MM.1S (cell line): ENCODE results near the gene NPSR1.

Experiments
- DNase-seq: peaks from one replicate; pipeline ENCODE4 v3.0.0-alpha.2; 2015
- H2AFZ ChIP-seq: fragments of 300-600 bp; sonication (generic); 2 replicates; pipeline ENCODE4 v1.6.0; 2016; ENCODE audit warnings: antibody characterized with exemption, low read length
- H3F3A ChIP-seq: fragments of 300-600 bp; sonication (generic); 2 replicates; pipeline ENCODE4 v1.6.1; 2016; ENCODE audit warnings: mild to moderate bottlenecking, antibody characterized with exemption, low read length, moderate library complexity, mixed read lengths; ENCODE audit not compliant: insufficient read depth
- H3K27ac ChIP-seq: fragments of 300-600 bp; sonication (generic); 2 replicates; pipeline ENCODE4 v1.5.1; 2016; ENCODE audit warnings: mild to moderate bottlenecking, low read length
- H3K27me3 ChIP-seq: fragments of 300-600 bp; sonication (generic); replicated peaks from 2 replicates; pipeline ENCODE4 v1.6.0; 2016; ENCODE audit warnings: low read length; ENCODE audit not compliant: insufficient read depth
- H3K36me3 ChIP-seq: fragments of 300-600 bp; sonication (generic); replicated peaks from 2 replicates; pipeline ENCODE4 v1.6.1; 2016; ENCODE audit warnings: mild to moderate bottlenecking, low read length, mixed read lengths; ENCODE audit not compliant: insufficient read depth
- H3K4me1 ChIP-seq: fragments of 300-600 bp; sonication (generic); 2 replicates; pipeline ENCODE4 v1.6.1; 2016; ENCODE audit warnings: low read length, mixed read lengths
- H3K4me2 ChIP-seq: fragments of 300-600 bp; sonication (generic); 2 replicates; pipeline ENCODE4 v1.6.0; 2016; ENCODE audit warnings: low read depth, low read length
- H3K4me3 ChIP-seq: fragments of 300-600 bp; sonication (generic); 2 replicates; pipeline ENCODE4 v1.5.1; 2016; ENCODE audit warnings: low read length, mixed read lengths
- H3K79me2 ChIP-seq: fragments of 300-600 bp; sonication (generic); 2 replicates; pipeline ENCODE4 v1.6.1; 2016; ENCODE audit warnings: mixed run types, low read length, mixed read lengths
- H3K9ac ChIP-seq: fragments of 300-600 bp; sonication (generic); 2 replicates; pipeline ENCODE4 v1.6.1; 2016; ENCODE audit warnings: low read length, mixed read lengths
- H3K9me2 ChIP-seq: fragments of 300-600 bp; sonication (generic); replicated peaks from 2 replicates; pipeline ENCODE4 v1.6.1; 2016; ENCODE audit warnings: mild to moderate bottlenecking, low read length, mixed read lengths; ENCODE audit not compliant: insufficient read depth
- H3K9me3 ChIP-seq: fragments of 300-600 bp; sonication (generic); replicated peaks from 2 replicates; pipeline ENCODE4 v1.6.1; 2016; ENCODE audit warnings: mild to moderate bottlenecking, low read length, mixed read lengths; ENCODE audit not compliant: insufficient read depth
- H4K20me1 ChIP-seq: fragments of 300-600 bp; sonication (generic); 2 replicates; pipeline ENCODE4 v1.6.1; 2016; ENCODE audit warnings: mild to moderate bottlenecking, low read length, moderate library complexity, mixed read lengths; ENCODE audit not compliant: insufficient read depth
- CTCF ChIP-seq: fragments of 300-600 bp; sonication (generic); IDR thresholded peaks from 2 replicates; pipeline ENCODE4 v1.5.1; 2016; ENCODE audit warnings: antibody characterized with exemption, low read length, mixed read lengths
- EZH2 ChIP-seq: fragments of 300-600 bp; sonication (generic); optimal IDR thresholded peaks from 2 replicates; pipeline ENCODE3; 2017; ENCODE audit warnings: low read depth, mild to moderate bottlenecking, antibody characterized with exemption, low read length, mixed read lengths
- EZH2phosphoT487 ChIP-seq: fragments of 300-600 bp; sonication (generic); IDR thresholded peaks from 2 replicates; pipeline ENCODE4 v1.6.1; 2018; ENCODE audit warnings: antibody characterized with exemption, low read length

Gene NPSR1

DNA sequence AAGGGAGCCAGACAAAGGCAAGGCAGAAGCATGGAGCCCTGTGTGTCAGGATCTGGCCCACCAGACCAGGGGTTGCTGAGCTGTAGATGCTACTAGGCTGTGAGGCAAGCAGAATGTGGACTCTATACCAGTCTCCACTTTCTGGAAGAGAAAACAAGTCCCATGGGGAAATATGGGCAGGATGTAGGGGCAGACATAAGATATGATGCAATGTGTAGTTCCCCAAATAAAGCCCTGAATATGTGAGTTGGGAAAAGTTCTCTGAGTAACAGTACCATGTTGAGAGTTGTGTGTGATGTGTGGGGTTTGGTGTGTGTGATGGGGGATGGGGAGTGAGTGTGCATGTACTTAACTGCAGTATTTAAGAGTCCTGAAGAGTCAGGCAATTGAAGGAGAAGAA lies 62.3 kb downstream of the NPSR1 start:
- H4K20me1 ChIP-seq: no peaks in the 10 kb centered on the region
- no peaks in the 10 kb centered on the region for H3K9me3 ChIP-seq
- no peak overlapping the region for H3K4me3 ChIP-seq
- TF ChIP-seq EZH2phosphoT487 (no peak), CTCF (no peak), EZH2 (no peak)
- no peaks in the 10 kb centered on the region for H3K36me3 ChIP-seq
- no peak overlapping the region for H2AFZ ChIP-seq
- peaks cover 29% of the 10 kb centered on the region for H3K4me1 ChIP-seq
- H3K4me2 ChIP-seq: no peak overlapping the region
- no peaks in the 10 kb centered on the region for H3K9me2 ChIP-seq
- no peaks in the 10 kb centered on the region for H3K79me2 ChIP-seq
- no peak overlapping the region for H3K9ac ChIP-seq
- H3F3A ChIP-seq: peaks cover 11% of the 10 kb centered on the region
- no peak for DNase-seq
- no peaks in the 10 kb centered on the region for H3K27me3 ChIP-seq
- no peak overlapping the region for H3K27ac ChIP-seq

DNA sequence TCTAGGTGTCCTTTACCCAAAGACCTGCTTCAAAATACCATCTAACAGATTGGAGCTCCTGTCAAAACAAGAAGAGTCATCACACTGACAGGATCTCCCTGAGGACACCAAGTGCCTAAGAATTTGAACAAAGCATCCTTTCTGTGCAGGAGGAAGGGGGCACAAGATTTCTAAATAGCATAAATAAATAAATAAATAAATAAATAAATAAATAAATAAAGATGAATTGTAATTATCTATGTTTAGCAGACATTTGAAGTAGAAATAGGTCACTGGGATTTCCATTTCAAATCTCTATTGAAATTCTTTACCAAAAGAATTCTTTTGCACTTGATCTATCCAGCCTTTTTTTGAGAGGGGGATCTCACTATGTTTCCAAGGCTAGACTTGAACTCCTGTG lies 65.3 kb downstream of the NPSR1 start:
- Histone ChIP-seq H2AFZ (no peak overlapping the region), H3K4me1 (peaks cover 27% of the 10 kb centered on the region), H3K4me2 (no peak overlapping the region)

DNA sequence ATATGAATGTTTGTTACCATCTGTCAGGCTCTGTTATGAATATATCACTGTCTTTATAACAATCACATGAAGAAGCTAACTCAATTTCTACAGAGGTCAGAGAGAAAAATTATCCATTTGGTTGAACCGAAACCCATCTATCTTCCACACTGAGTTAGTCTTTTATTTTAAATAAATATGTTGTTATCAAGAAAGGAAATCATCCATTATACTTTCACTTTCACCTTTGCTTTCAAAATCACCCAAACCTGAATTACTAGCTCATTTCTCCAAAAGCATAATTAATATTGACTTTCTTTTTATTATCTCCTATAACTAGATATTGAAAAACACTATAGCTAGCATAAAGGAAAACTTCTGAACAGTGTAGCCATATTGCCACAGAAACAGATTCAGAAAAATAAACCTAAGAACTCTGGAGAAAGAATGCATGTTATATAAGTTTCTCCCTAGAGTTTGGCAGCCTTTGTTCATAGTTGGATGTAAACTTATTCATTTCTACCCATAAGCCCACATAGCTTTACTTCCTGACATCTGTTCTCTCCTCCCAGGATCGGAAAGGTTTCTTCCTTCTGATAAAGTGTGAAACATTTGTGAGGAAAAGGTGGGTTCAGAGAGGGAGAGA lies 66.0 kb downstream of the NPSR1 start:
- TF ChIP-seq EZH2phosphoT487: no peak
- Histone ChIP-seq H3K9me2 (no peaks in the 10 kb centered on the region), H3K4me1 (peaks cover 20% of the 10 kb centered on the region), H3K9me3 (no peaks in the 10 kb centered on the region), H3K27ac (no peak overlapping the region), H3K79me2 (no peaks in the 10 kb centered on the region), H3F3A (peaks cover 4% of the 10 kb centered on the region), H3K4me2 (peak overlapping the region; percentile 35), H3K4me3 (no peak overlapping the region), H3K27me3 (no peaks in the 10 kb centered on the region), H3K9ac (no peak overlapping the region), H3K36me3 (no peaks in the 10 kb centered on the region), H2AFZ (no peak overlapping the region), H4K20me1 (no peaks in the 10 kb centered on the region)
- peak; percentile 48 for DNase-seq

More for the DNA sequence above, 65.3 kb downstream of the NPSR1 start:
- Histone ChIP-seq H3K36me3 (no peaks in the 10 kb centered on the region), H3K9ac (no peak overlapping the region), H3F3A (peaks cover 11% of the 10 kb centered on the region), H3K27me3 (no peaks in the 10 kb centered on the region), H3K9me2 (no peaks in the 10 kb centered on the region), H4K20me1 (no peaks in the 10 kb centered on the region), H3K27ac (no peak overlapping the region), H3K4me3 (no peak overlapping the region), H3K9me3 (no peaks in the 10 kb centered on the region), H3K79me2 (no peaks in the 10 kb centered on the region)
- TF ChIP-seq CTCF (no peak), EZH2phosphoT487 (no peak), EZH2 (no peak)
- no peak for DNase-seq

DNA sequence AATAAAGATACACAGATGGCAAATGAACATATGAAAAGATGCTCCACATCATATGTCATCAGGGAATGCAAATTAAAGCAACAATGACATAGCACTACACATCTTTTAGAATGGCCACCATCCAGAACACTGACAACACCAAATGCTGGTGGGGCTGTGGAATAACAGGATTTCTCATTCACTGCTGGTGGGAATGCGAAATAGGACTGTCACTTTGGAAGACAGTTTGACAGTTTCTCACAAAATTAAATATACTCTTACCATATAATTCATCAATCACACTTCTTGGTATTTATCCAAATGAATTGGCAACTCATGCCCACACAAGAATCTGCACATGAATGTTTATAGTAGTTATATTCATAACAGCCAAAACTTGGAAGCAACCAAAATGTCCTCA lies 68.2 kb downstream of the NPSR1 start:
- Histone ChIP-seq H3K9me2 (no peaks in the 10 kb centered on the region), H3K4me2 (no peak overlapping the region), H3K36me3 (no peaks in the 10 kb centered on the region), H3K4me1 (peaks cover 12% of the 10 kb centered on the region), H3K4me3 (no peak overlapping the region), H3F3A (no peaks in the 10 kb centered on the region), H2AFZ (no peak overlapping the region), H3K9ac (no peak overlapping the region), H3K27me3 (no peaks in the 10 kb centered on the region), H3K9me3 (no peaks in the 10 kb centered on the region), H4K20me1 (no peaks in the 10 kb centered on the region), H3K79me2 (no peaks in the 10 kb centered on the region), H3K27ac (no peak overlapping the region)
- TF ChIP-seq EZH2phosphoT487: no peak
- no peak for TF ChIP-seq CTCF
- no peak for TF ChIP-seq EZH2
- no peak for DNase-seq
